ENCODE results near the gene CLCN5. TPM values are rescaled to one million over a fixed set of nuclear protein-coding genes. Genes with fewer than 3 reads are reported as not detected.
A peak's percentile ranks its signal among the peaks of the same experiment; 100 is the strongest.
"Not testable (repeated sequence)": the region's sequence is repeated elsewhere in the genome, so short reads cannot be mapped to it uniquely, and the experiment has no call there.

CLCN5 gene
- total and polyA plus RNA-seq, 12 donors, result 0.83 to 3.6 (median 1.6) TPM

DNA sequence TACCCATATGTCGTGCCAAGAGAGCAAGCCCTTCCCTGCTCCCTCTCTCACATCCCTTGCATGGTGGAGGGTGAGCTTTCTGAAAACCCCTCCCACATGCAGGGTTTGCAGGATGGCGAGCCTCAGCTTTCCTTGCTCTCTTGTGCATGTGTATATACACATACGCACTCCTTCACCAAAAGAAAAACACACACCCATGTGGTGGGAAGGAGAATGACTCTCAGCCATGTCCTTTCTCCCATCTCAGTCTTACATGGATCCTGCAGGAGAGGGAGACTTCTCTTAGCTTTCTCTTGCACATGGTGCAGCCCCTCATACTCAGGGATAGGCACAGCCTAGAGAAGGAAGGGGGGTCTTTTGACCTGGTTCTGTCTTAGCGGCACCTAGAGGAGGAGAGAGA, 81.1 kb downstream of the CLCN5 start:
- 97 to 99% methylated on average over 4 of the region's 4 CpGs for WGBS, 2 donors
- Histone ChIP-seq H3K9me3 (no peaks in the 10 kb centered on the region), H3K36me3 (no peaks in the 10 kb centered on the region), H3K4me1 (peaks cover 0 to 3% (median 0%) of the 10 kb centered on the region in 9 donors), H3K27me3 (peaks cover 0 to 14% (median 0%) of the 10 kb centered on the region in 7 donors), H3K4me3 (no peak overlapping the region), H3K27ac (no peak overlapping the region)
- TF ChIP-seq, protein P1, sequence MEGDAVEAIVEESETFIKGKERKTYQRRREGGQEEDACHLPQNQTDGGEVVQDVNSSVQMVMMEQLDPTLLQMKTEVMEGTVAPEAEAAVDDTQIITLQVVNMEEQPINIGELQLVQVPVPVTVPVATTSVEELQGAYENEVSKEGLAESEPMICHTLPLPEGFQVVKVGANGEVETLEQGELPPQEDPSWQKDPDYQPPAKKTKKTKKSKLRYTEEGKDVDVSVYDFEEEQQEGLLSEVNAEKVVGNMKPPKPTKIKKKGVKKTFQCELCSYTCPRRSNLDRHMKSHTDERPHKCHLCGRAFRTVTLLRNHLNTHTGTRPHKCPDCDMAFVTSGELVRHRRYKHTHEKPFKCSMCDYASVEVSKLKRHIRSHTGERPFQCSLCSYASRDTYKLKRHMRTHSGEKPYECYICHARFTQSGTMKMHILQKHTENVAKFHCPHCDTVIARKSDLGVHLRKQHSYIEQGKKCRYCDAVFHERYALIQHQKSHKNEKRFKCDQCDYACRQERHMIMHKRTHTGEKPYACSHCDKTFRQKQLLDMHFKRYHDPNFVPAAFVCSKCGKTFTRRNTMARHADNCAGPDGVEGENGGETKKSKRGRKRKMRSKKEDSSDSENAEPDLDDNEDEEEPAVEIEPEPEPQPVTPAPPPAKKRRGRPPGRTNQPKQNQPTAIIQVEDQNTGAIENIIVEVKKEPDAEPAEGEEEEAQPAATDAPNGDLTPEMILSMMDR (IDR thresholded peaks at IDR 0.05), result no peak
- ATAC-seq, result no peak
- no peak for DNase-seq
- intact Hi-C loops (cut with DNase I), result no loop called here

DNA sequence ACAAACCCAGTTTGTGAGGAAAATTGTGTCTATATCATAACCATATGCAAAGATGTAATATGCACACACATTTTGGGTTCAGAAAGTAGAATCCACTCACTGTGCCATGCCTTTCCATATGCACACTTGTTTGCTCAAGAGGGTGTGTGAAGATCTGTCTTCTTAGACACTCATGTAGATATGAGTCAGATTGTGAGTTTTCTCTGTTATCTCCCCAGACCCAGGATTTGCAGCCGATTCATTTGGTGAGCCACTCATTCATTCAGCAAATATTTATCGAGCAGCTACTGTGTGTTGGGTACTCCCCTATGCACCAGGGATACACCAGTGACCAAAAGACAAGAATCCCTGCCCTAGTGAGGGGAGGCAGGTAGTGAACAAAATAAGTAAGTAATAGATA, 81.5 kb downstream of the CLCN5 start:
- 83 to 88% methylated on average over 2 of the region's 2 CpGs for WGBS, 2 donors
- peaks cover 0 to 14% (median 0%) of the 10 kb centered on the region in 7 donors for H3K27me3 ChIP-seq
- H3K27ac ChIP-seq, result no peak overlapping the region
- DNase-seq (no peak), ATAC-seq (no peak)
- H3K9me3 ChIP-seq, result no peaks in the 10 kb centered on the region
- TF ChIP-seq, protein P1 (IDR thresholded peaks at IDR 0.05), result no peak
- H3K36me3 ChIP-seq, result no peaks in the 10 kb centered on the region
- intact Hi-C loops (cut with DNase I), result no loop called here
- H3K4me1 ChIP-seq, result peaks cover 0 to 3% (median 0%) of the 10 kb centered on the region in 9 donors
- H3K4me3 ChIP-seq, result no peak overlapping the region

DNA sequence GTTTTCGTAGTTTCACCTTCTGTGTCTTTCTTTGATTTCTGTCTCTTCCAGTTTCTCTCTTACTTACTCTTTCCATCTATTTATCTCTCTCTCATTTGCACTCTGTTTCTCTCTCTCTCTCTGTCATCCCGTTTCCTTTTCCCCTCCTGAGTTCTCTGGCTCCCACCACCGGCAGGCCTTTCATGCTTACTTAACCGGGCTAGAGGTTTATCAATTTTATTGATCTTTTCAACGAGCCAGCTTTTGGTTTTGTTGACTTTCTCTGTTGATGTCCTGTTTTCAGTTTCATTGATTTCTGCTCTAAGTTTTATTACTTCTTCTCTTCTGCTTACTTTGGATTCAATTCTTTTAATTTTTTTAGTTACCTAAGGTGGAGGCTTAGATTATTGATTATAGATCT, 103.2 kb downstream of the CLCN5 start:
- H3K9me3 ChIP-seq; intact Hi-C loops (cut with DNase I); H3K27me3 ChIP-seq; H3K36me3 ChIP-seq; H3K27ac ChIP-seq; DNase-seq; H3K4me1 ChIP-seq; ATAC-seq; H3K4me3 ChIP-seq: not testable (repeated sequence)
- 47 to 55% methylated on average over 5 of the region's 5 CpGs for WGBS, 2 donors

DNA sequence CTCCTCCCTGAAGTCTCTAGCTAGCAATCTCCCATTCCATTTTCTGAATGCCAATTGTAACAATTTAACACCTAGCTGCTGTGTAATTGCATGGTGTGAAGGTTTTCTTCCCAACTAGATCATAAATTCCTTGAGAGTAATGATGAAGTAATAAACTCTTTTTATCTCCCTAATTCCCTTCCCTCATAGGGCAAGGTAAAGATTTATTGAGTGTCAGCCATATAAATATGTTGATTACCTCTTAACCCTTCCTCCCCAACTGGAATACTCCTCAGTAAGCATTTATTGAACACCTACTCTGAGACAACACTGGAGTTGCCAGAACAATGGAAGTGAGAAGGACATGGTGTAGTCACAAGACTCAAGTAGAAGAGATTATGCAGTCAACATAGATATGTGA, 112.7 kb downstream of the CLCN5 start:
- no peak overlapping the region for H3K4me3 ChIP-seq
- intact Hi-C loops (cut with DNase I), result loop anchor here in 1 of 10 donors (5.0 kb wide), 1 partner anchor 113 kb away; the partner anchor contains the start of gene CLCN5
- DNase-seq, result no peak
- TF ChIP-seq, protein P1 (IDR thresholded peaks at IDR 0.05), result no peak
- peaks cover 0 to 7% (median 0%) of the 10 kb centered on the region in 7 donors for H3K27me3 ChIP-seq
- no peak for ATAC-seq
- H3K9me3 ChIP-seq, result no peaks in the 10 kb centered on the region
- H3K36me3 ChIP-seq, result no peaks in the 10 kb centered on the region
- no peak overlapping the region for H3K27ac ChIP-seq
- H3K4me1 ChIP-seq, result peaks cover 0 to 18% (median 4%) of the 10 kb centered on the region in 9 donors

DNA sequence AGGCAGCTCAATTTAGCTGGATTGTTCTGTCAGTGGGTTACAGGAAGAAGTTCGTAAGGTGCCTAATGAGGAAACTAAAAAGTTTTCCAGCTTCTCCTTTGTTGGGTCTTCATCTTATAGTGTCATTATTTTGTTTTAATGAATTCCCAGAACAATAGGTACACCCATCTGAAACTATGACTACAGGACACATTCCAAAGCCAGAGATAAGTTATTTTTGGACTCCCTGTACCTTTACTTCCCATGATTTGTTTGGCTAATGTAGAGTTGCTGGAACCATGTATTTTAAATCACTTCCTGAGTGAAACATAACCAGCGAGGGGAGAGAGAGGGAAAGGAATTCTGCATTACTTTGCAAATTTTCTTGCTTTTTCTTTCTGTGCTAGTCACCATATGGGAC, 114.0 kb downstream of the CLCN5 start:
- Histone ChIP-seq H3K4me3 (peak overlapping the region in 5 of 10 donors; percentile 6 to 27 (median 25)), H3K36me3 (no peaks in the 10 kb centered on the region), H3K4me1 (peaks cover 0 to 18% (median 4%) of the 10 kb centered on the region in 9 donors), H3K27me3 (peaks cover 0 to 7% (median 0%) of the 10 kb centered on the region in 7 donors), H3K27ac (peak overlapping the region in 5 of 10 donors; percentile 21 to 53 (median 42)), H3K9me3 (no peaks in the 10 kb centered on the region)
- intact Hi-C loops (cut with DNase I), result loop anchor here in 1 of 10 donors (5.0 kb wide), 1 partner anchor 114 kb away; the partner anchor contains the start of gene CLCN5
- peak in 5 of 8 donors; percentile 54 to 78 (median 60) for ATAC-seq
- TF ChIP-seq, protein P1 (IDR thresholded peaks at IDR 0.05), result no peak
- 27 to 34% methylated on average over 2 of the region's 2 CpGs for whole genome bisulfite sequencing, 2 donors
- DNase-seq, result no peak
